Activated CD8-positive, alpha-beta memory T cell treated with anti-CD3 and anti-CD28 coated beads, Interleukin-2, amount 50 U/mL, for 24 hours (primary cell): Measurements from ENCODE around the gene ZNF330.

Source experiments
- DNase-seq: peaks from one replicate; pipeline ENCODE4 v3.0.0-alpha.2; 2020; ENCODE audit errors: extremely low read depth

ZNF330 gene

GRCh38 chr4:141233673-141234072 is 13.0 kb downstream of the ZNF330 start:
- no peak for DNase-seq

DNA sequence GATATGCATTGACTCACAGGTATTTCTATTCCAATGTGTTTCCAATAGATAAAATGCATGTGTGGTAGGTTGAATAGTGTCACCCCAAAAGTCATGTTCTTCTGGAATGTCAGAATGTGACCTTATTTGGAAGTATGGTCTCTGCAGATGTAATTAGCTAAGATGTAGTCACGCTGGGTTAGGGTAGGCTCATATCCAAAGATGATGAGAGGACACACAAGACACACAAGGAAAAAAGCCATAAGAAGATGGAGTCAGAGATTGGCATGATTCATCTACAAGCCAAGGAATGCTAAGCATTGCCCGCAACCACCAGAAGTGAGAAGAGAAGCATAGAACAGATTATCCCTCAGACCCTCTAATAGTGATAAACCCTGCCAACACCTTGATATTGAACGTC is 17.5 kb downstream of the ZNF330 start:
- DNase-seq: no peak

DNA sequence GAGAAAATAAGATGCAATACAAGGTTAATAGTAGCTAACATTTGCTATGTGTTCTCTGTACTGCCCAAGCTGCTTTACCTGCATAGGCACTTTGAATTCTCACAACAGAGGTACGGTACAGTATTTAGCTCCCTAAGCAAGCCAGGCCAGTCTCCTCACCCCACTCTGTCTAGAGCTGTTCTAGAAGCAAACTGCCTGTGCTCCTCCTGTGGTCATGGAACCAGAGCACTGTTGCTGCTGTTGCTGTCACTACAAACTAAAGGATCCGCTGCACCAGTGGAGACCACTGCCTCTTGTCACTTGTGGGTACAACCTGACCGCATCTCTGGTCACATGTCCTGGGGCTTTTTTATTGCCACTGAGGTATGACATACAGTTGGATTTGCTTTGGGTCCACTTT is 19.6 kb downstream of the ZNF330 start:
- DNase-seq: no peak

DNA sequence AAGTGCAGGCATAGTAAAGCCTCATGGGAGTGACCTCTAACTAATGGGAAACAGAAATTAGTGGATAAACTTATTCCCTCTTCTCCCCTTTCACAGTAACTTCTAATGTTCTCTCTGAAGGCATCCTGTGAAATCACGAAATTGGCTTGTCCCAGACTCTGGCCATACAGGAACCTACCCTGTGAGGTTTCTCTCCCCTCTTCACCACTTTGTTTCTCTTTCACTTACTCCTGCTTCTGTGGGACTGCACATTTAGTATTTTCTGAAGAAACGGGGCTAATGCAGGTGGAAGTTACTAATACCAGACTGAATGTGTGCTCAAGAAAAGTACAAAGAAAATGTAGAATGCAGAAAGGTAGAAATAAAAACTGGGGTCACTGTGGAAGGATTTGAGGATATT is 20.0 kb downstream of the ZNF330 start:
- DNase-seq: no peak

DNA sequence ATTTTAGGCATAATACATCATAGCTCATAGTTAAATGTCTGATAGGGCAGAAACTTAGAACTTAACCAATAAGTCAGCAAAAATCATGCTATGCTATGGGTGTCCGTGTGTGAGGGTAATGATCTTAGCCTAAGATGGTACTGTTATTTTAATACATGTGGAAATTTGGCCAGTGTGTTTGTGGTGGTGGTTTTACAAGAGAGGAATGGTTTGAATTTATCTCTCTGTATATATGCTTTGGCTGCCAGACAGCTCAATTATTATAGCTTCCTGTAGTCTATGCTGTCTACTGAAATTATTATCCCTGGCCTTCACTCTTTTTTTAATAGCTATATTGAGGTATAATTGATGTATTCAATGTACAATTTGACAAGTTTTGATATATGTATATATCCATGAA is 21.3 kb downstream of the ZNF330 start:
- no peak for DNase-seq

GRCh38 chr4:141244419-141244818 is 23.7 kb downstream of the ZNF330 start:
- DNase-seq: no peak

GRCh38 chr4:141246243-141246642 is 25.5 kb downstream of the ZNF330 start:
- DNase-seq: no peak

- DNase-seq: no peak
Observed at GRCh38 chr4:141246683-141247429, 26.2 kb downstream of the ZNF330 start.

- no peak for DNase-seq
Observed at GRCh38 chr4:141247430-141247780, 26.7 kb downstream of the ZNF330 start.

- DNase-seq: no peak
Observed at GRCh38 chr4:141248029-141248428, 27.3 kb downstream of the ZNF330 start.

GRCh38 chr4:141248486-141248885 is 27.8 kb downstream of the ZNF330 start:
- no peak for DNase-seq

DNA sequence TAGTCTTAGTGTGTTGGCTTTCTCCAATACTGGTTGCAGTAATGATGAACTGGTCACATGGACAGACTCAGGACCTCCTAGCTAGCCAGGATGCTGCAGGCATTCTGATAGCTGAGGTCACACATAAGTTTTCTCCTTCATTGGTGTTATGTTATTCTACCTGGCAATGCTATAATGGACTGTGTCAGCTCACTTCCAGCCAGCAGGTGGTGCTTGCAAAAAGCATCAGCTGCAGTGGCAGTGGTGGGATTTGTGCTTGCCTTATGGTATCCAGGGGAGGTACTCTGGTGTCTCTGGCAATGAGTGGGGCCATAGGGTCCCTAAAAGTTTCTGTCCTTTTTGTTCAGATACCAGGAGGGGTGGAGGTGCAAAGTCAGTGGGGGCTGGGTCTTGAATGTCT is 33.6 kb downstream of the ZNF330 start:
- DNase-seq: no peak

DNA sequence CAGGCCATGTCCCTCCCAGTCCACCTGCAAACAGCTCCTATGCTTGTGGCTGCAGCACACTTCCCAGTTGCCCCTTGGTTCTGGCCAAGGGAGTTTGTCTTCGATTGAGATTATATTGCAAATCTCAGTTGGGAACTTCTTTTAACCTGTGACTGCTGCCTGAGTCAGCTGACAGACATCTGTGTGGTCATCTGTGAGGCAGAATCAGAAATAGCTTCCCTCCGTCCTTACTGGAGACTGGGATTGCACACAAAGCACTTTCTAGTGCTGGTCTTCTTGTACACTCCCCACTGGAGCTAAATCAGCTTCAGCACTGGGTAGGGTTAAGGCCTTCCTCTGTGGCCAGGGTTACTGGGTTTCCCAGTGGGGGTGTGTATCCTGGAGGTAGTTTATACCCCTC is 34.3 kb downstream of the ZNF330 start:
- no peak for DNase-seq

- DNase-seq: no peak
Observed at GRCh38 chr4:141258558-141258957, 37.9 kb downstream of the ZNF330 start.

GRCh38 chr4:141275834-141276233 is 55.1 kb downstream of the ZNF330 start:
- no peak for DNase-seq

DNA sequence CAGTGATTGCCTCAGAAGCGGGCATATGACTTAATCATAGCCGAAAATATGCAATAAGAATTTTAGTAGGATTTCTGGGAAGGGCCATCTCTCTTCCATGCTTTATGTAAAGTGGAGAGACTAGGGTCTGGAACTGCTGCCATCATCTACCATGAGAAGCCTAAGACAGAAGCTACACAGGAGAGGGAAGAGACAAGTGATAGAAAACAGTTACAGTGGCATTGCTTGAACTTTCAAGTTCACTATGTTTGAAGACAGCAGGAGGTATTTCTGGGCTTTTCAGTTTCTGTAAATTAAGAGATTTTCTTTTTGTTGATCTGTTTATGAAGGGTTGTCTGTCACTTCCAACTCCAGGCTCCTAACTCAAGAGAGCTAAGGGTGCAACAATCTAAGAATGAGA is 62.5 kb downstream of the ZNF330 start:
- DNase-seq: no peak

DNA sequence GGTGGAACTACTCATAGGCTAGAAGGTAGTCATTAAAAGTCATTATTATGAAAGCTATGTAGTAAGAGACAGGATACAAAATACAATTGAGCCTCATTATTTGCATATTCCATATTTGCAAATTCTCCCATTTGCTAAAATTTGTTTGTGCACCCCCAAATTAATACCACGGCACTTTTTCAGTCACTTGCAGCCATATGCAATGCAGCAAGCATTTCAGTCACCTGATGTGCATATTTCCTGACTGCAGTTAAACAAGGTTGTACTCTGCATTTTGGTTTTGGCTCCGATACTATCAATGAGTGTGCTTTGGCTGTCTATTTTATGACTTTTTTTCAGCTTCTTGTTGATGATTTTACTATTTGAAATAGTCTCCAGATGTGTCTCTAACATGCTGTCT is 62.9 kb downstream of the ZNF330 start:
- no peak for DNase-seq
